ENCODE measurements around the gene PGA4.
"Not testable (repeated sequence)": the region's sequence is repeated elsewhere in the genome, so short reads cannot be mapped to it uniquely, and the experiment has no call there.

PGA4 gene

DNA sequence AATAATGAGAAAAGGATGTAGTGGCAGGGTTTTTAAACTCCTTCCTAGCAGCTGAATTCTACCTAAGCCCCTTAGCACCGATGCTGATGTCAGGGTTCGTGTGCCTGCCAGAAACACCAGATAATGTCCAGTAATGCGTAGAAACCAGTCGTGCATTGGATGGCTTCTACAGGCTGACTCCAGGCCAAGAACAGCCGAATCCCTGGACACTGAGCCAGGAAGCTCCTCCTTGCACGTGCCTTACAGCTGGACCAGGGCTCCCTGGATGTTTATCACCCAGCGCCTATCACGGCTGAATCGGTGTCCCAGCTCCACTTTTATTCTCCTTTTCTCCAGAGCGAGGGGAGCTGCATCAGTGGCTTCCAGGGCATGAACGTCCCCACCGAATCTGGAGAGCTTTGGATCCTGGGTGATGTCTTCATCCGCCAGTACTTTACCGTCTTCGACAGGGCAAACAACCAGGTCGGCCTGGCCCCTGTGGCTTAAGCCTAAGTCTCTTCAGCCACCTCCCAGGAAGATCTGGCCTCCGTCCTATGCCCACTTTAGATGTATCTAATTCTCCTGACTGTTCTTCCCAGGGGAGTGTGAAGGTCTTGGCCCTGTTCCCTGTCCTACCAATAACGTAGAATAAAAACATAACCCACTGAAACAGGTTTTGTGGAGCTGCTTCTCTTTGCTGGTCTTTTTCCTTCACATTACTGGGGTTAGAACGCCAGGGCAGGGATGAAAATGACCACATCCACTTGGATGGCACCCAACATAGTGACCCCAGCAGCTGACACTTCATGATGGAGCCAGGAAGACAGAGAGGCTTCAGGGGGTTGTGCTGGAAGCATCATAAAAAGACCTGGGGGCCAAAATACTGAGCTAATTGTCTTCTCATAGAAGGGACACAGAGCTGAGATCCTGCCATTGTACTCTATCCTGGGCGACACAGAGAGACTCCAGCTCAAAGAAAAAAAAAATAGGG lies 28.9 kb downstream of the PGA4 start:
- not testable (repeated sequence) for DNase-seq (ENCODE audit: low spot score)

DNA sequence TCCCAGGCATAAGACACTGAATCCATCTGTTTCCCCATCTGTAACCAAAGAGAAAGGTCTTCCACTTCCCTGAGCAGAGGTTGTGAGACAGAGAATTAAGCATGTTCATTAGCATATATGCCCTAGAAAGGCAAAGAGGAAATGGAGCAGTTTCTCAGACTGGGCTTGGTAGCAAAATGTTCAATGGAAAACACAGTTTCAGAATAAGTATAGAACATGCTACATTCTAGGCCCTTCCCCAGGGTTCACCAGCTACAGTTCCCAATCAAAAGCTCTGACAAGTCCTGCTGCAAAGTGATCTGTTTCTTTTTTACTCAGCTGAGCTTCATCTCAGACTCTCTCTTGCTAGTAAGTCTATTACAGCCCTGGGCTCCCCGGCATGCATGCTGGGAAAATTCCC lies 30.2 kb downstream of the PGA4 start:
- DNase-seq (ENCODE audit: low spot score) = not testable (repeated sequence)

DNA sequence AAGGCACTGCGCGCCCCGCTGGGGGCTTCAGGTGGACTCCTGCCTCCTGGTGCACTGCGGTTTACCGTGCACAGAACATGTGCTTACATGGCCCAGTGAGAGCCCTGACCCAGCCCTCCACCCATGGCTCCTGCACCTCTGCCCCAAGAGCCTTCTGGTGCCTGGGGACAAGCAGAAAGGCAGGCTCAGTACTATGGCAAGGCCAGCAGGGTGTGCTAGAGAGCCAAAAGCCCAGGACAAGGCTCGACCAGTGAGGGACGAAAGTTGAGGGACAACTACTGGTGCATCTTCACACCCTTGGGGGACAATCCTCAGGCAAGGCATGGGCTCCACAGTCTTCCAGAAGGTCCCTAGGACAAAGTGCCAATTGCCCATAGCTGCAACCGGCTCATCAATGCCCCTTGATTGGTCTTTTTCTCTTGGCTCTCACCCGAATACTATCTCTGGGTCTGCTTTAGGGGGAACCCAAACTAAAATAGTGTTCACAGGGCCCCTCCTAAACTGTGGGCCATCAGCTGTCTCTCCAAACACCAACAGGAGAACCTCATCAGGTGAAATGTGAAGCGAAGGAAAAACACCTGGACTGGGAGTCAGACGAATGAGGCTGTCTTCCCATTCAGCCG lies 32.4 kb downstream of the PGA4 start:
- peak; percentile 86 for DNase-seq (ENCODE audit: low spot score)

DNA sequence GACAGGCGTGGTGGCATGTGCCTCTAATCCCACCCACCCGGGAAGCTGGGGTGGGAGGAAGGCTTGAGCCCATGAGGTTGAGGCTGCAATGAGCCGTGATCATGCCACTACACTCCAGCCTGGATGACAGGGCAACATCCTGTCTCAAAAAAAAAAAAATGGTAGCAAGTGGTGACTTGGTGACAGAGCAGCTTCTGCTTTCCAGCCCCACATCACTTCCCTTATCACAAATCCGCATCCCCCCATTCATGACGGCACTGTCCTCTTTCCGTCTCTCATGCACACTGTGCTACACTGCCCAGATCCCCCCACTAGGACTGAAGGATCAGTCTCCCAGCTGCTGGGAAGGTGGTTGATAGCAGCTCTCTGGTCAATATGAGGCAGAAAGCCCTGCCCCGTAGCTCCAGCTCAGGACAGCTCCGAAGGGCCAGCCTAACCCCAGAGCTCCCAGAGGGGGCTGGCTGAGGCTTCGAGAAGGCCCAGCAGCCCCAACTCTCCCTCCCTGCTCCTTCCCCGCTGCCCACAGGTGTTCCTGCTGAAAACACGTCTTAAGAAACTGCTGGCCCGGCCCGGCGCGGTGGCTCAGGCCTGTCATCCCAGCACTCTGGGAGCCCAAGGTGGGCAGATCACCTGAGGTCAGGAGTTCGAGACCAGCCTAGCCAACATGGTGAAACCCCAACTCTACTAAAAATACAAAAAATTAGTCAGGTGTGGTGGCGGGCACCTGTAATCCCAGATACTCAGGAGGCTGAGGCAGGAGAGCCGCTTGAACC lies 34.7 kb downstream of the PGA4 start:
- DNase-seq (ENCODE audit: low spot score) = no peak

DNA sequence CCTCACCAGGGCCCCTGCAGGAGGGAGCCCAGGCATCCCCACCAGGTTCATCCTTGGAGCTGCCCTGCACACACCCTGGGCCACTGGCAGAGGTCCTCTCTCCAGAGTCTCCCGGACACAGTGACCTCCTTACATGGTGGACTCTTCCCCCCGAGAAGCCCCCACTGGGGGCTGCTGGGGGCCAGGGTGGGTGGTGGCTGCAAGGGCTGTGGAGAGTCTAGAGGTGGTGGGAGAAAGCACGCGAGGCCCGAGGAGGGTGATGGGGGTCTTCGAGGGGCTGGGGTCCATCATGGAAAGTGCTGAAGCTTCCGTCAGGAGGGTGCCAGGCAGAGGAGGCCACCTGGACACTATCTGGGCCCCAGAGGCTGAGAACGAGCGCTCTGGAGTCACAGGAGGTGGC lies 36.4 kb downstream of the PGA4 start:
- no peak for DNase-seq (ENCODE audit: low spot score)

DNA sequence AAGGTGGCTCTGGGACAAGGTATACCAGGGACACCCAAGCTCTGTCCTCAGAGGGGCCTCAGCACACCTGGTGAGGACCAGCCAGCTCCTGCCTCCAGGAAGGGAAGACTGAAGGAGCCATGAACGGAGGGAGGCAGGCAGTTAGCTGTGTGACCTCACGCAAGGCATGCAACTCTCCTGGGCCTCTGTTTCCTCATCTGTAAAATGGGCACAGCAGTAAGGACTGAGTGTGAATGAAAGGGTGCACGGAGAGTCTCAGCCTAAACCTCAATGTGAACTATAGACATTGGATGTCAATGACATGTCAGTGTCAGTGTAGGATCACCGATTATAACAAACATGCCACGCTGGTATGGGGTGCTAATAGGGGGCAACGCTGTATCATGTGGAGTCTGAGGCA lies 37.2 kb downstream of the PGA4 start:
- DNase-seq (ENCODE audit: low spot score) = no peak

DNA sequence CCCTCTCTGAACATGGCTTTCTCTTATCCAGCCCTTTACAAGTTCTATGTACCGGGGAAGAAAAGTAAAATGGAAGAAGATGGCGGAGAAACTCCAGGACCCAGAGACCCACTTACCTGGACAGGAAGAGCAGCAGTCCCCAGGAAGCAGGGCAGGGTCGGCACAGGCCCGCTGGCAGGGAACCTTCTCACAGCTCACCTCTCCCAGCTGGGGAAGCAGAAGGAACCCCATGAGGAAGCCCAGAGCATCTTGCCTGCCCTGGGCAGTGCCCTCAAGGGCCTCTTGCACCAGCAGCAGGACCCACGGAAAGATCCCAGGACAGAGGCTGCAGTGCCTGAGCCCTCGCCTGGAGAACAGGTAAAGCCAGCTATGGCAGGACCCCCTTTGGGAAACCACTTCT lies 42.2 kb downstream of the PGA4 start:
- DNase-seq (ENCODE audit: low spot score) = no peak

DNA sequence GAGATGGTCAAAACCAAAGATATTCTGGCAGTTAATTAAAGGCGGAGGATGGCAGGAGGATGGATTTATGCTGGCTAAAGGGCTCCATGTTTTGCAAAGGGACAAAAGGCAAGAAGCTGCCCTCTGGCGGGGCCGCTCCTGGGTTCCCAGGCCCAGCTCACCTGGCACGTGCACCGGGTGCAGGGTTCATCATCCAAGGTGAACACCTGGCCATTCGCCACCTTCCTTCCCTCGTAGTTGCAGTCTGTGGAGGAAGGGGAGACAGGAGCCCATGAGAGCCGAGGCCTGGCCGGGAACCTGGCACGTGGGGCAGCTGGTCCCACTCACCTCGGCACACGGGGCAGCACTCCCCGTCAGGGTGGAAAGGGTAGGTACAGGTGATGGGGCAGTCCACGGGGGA lies 42.6 kb downstream of the PGA4 start:
- no peak for DNase-seq (ENCODE audit: low spot score)

DNA sequence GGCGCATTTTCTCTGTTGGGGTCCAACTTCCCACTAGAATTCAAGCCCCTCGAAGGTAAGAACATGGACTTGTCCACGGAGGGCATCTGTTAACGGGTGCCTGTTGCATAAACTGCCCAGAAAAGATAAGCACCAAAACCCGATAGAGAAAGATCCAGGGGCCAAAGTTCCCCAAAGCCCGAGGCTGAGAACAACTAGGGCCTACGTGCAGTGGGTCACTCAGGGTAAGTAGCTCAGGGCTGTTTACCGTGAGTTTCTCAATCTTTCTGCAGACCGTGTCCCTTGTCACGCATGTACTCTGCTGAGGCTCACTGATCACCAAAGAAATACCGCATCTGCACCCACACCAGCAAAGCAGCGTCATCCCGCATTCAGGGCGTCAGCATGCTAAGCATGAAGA lies 43.2 kb downstream of the PGA4 start:
- no peak for DNase-seq (ENCODE audit: low spot score)

DNA sequence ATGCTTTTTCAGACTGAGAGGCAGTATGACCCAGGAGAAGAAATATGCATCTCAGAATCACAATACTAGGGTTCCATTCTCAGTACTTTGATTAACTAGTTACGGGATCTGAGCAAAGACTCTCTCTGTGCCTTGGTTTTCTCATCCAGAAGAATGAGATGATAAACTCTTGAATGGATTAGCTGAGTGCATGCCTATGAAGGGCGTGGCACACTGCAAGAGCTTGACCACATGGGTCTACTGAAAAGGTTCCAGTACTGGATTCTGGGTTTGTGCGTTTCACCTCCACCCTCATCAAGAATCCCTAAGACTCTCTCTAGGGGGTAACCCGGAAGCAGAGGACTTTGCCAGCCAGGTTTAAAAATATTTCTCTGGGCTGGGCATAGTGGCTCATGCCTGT lies 44.5 kb downstream of the PGA4 start:
- DNase-seq (ENCODE audit: low spot score) = no peak

DNA sequence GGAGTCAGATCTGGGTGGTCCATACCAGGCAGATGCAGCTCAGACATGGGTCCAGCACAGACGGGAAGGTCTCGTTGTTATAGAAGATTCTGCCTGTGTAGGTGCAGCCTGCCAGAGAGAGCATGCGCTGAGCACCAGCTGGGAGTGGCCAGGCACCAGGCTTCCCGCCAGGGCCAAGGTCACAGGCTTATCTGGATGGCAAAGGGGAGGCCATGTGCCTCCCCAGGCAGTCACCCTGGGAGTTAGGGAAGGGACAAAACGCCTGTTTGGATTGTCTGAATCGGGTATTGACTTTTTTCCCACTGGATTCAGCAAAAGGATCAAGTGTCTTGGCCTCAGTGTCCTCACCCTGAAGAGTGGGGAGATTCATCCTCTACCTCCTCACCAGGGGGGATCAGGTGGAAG lies 45.3 kb downstream of the PGA4 start:
- DNase-seq (ENCODE audit: low spot score) = peak; percentile 67

DNA sequence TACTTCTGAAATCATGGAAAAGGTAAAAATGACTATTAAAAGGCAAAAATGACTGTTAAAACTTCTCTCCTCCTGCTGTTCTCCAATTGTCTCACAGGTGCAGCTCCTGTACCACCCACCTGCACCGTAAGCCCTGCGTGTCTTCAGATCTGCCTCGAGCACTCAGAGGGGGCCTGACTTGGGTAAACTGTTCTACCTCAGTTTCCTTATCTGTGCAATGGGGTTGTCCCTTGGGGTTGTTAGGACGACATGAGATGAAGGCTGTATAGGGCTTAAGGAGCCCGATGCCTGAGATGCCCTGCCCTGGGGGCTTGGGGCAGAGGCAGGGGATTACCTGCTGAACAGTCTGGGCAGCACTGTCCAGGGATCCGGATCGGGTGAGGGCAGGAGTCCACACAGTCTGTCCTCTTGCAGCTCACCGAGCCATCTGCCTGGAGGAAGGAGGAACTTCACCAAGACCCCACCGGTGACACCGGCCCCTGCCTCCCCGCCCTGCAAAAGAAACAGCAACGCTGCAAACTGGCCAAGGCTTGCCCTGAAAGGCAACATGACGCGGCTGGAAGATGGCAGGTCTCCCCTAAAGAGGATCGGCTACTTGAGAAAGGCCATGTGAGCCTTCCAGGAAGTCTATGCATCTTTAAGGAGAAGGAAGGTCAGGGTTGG lies 46.6 kb downstream of the PGA4 start:
- DNase-seq (ENCODE audit: low spot score) = no peak

DNA sequence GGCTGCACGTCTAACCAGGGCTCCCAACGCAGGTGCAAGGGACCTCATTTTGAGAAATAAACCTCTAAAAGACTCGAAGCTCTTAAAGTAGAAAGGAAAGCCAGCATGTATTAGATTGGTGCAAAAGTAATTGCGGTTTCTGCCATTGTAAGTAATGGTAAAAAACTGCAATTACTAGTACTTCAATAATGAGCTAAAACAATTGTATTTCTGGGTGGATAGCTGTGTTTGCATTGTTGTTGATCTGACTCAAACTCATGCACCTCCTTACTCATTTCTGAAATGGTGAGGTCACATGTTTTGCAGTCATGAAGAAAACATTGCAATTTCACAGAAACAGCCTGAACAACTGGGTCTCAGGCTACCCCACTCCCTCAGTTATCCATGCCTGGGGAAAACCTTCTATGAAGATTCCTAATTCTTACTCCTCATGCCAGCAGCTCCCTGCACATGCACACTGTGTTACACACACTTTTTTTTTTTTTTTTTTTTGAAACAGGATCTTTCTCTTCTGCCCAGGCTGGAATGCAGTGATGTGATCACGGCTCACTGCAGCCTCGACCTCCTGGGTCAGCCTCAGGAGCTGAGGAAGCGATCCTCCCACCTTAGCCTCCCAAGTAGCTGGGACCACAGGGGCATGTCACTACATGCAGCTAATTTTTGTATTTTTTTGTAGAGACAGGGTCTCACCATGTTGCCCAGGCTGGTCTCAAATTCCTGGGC lies 48.4 kb downstream of the PGA4 start:
- DNase-seq (ENCODE audit: low spot score) = no peak

DNA sequence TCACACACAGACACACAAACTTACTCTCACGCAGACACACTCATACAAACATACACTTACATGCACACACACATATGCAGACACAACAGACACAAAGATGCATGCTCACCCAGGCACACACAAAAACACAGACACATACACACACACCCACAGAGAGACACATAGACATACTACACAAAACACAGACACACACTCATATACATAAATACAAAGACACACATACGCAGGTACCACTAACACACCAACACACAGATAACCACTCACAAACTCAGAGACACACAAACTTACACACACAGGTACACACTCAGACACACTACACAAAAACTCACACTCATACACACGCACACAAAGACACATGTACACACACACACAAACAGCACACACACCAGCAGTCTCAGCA lies 50.6 kb downstream of the PGA4 start:
- no peak for DNase-seq (ENCODE audit: low spot score)

DNA sequence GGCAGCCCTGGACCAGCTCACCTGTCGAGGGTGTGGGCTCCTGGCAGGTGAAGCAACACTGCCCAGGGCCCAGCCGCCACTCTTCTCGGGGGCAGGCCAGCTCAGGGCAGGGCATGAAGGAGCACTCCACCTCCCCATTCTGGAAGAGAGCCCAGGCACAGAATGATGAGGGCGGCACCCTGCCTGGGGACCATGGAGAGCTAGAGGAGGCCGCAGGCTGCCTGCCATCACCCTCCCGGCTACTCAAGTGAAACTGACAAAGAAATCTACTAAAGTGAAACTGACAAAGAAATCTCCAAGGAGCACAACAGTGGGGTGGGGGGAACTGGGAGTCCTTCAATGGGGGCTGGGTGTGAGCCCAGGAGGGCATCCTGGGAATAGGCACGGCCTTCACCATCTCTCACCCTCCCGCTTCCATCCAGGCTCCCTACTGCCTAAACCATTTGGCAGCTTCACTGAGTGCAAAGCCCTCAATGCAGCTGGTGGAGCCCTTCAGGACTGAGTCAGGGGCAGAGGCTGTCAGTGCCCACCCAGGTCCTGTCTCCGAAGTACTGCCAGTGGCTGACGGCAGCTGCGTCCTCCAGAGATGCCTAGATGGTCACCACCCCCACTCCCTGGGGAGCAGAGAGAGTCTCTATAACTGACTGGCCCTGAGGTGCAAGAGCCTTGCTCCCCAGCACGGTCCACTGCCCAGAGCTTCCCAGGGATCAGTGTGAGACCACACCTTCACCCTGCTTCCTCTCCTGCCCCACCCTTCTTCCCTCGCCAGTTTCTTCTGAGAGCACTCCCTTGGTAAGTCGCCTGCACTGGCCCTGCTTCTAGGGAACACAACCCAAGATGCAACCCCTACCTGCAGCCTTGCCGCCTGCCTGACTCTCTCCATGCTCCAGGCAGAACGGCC lies 51.3 kb downstream of the PGA4 start:
- DNase-seq (ENCODE audit: low spot score) = no peak

DNA sequence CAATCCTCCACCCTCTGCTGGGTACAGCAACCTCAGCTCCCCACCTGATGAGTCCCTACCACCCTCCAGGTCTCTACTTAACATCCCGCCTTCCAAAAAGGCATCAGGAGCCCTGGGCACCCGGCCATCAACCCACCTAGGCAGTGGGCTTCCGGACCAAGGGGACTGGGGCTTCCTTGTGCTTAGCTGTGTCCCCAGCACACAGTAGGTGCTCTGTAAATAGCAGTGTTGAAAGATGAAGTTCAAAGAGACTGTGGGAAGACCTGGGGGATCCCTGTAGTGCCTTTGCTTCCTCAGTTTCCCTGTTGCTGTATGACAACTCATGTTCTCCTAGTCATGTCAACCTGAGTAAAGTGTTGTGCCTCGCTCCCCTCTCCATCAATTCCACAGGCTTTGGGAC lies 51.9 kb downstream of the PGA4 start:
- DNase-seq (ENCODE audit: low spot score) = no peak

DNA sequence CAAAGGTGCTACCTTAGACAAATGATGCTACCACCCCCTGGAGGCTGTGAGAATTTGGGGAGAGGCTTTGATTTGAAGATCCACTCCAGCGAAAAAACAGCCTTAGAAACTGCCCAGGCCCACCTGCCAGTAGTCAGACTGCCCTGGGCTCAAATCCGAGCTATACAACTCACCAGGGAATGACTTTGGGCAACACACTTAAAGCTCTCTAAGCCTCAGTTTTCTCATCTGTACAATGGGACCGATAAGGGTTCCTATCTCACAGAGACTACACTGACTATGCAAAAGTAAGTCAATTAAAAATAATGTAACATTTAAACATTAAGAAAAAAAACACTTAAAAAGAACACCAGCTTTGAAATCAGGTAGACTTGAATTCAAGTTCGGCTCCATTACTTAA lies 53.0 kb downstream of the PGA4 start:
- no peak for DNase-seq (ENCODE audit: low spot score)

DNA sequence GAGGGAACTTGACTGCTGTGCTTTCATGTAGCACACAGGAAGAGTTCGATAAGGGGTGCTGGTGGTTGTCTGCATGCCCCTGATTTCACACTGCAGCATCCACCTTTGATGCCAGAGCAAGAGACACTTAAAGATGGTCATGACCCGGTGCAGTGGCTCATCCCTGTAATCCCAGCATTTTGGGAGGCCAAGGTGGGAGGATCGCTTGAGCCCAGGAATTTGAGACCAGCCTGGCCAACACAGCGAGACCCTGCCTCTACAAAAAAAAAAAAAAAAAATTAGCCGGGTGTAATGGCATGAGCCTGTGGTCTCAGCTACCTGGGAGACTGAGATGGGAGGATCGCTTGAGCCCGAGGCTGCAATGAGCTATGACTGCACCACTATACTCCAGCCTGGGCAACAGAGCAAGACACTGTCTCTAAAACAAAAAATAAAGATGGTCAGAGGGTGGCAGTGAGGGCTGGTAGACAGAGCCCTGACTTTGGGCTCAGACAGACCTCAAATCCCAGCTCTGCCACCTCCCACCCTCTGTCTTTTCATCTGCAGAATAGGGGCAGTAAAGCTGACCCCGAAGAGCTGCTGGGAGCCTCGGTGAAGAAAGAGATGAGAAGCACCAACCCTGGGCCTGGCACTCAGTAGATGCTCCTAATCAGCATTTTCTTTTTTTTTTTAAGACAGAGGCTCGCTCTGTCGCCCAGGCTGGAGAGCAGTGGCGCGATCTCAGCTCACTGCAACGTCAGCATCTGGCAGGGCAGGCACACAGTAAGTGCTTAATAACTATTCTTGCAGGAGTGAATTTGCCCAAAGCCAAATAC lies 55.2 kb downstream of the PGA4 start:
- no peak for DNase-seq (ENCODE audit: low spot score)

DNA sequence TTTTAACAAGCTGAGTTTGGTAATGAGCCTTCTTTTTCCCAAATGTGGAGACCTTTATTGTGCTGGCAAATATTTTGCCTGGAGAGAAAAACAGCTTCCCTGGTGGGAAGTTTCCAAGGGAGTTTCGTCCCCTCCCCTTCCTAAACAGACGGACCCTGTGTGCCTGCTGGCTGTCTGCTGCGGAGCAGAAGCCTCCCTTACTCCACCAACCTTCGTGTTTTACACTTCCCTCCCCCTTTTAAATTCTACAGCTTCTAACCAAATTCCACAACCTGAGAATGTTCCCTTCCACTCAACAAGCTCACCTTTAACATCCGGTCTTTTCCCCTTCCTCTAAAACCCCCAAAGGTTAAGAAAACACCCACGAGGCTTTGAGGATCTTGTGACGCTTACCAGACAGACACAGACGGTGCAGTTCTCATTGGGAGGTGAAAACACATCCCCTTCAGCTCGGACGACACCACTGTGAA lies 55.9 kb downstream of the PGA4 start:
- no peak for DNase-seq (ENCODE audit: low spot score)

Data from hematopoietic multipotent progenitor cell treated with erythropoietin and hydrocortisone succinate and interleukin-3 and kit ligand, for 15 days (in vitro differentiated cells).